Hypothalamus (tissue), 51 donors: ENCODE results near the gene SLC22A12.
"Not testable (repeated sequence)": the region's sequence is repeated elsewhere in the genome, so short reads cannot be mapped to it uniquely, and the experiment has no call there.

Source experiments
- DNase-seq, 51 donors: peaks; one replicate each; lab custom pipeline; 2025; lab: John Stamatoyannopoulos, UW

Gene SLC22A12

DNA sequence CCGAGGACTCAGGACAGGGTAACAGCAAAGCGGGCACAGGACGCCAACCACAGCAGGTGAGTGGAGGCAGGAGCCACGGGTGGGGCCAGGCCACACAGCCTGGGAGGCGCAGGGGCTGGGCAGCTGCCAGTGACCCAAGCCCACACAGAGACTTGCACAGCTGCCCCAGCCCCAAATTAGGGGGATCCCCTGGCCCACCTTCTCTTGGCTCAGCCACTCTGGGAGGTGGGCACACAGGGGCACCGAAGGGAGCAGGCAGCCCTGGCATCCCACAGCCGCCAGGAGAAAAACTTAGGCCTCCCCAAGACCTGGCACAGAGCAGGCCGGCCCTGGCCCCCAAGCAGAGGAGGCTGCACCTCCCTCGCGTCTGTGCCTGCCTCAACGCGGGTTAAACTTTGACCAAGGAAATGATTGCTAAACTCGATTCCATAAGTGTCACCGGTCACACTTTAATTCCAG lies at the start of gene SLC22A12:
Gene SLC22A12 (plus strand): TSS at position 458 of the 459 bp plus-strand sequence. CDS start 337 bp downstream, outside the sequence.
- DNase-seq = no peak

DNA sequence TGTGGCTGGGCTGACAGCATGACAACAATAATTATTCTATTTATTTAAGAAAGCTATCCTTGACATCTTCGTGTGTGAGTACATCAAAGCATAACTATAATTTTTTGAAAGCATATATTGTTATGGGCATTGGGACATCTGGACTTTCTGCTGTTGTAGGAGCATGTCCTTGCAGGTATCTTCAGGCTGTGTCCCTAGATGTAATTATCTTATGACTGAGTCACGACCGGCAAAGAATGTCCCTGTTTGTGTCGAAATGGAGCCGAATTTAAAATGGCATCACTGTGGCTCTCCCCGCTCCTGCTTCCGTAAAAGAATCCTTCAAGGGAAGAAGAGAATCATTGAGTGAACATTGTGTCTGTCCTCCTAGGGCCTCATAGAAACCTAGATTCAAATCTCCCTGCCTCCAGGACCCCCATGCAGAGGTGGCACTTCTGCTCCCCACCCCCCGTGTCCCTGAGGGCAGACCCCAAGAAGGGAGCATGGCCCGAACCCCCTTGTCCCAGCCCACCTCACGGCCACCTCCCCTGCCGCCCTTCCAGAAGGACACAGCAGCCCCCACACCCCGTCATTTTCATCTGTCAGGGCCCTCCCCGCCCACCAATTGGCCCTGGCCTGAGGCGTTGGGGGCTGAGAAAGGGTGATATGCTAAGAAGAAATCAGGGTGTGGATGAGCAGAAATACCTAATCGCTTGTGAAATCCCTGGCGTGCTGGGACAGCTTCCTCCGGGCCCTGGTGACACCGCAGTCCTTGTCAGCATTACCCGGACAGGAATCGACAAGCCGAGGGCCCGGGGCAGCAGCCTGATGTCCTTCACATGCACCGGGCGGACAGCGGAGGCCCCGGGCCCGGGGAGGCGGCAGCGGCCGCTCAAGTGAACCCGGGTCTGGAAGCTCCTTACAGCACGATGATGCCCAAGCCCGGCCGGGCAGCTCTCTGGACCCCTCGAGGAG lies 48.6 kb upstream of the SLC22A12 start:
- no peak for DNase-seq

DNA sequence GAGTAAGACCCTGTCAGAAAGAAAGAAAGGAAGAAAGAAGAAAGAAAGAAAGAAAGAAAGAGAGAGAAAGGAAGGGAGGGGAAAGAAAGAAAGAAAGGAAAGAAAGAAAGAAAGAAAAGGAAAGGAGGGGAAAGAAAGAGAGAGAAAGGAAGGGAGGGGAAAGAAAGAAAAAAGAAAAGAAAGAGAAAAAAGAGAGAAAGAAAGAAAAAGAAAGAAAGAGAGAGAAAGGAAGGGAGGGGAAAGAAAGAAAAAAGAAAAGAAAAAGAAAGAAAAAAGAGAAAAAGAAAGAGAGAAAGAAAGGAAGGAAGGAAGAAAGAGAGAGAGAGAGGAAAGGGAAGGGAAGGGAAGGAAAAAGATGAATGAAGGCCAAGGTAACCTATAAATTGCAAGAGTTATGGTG lies 47.2 kb upstream of the SLC22A12 start:
- no peak for DNase-seq

DNA sequence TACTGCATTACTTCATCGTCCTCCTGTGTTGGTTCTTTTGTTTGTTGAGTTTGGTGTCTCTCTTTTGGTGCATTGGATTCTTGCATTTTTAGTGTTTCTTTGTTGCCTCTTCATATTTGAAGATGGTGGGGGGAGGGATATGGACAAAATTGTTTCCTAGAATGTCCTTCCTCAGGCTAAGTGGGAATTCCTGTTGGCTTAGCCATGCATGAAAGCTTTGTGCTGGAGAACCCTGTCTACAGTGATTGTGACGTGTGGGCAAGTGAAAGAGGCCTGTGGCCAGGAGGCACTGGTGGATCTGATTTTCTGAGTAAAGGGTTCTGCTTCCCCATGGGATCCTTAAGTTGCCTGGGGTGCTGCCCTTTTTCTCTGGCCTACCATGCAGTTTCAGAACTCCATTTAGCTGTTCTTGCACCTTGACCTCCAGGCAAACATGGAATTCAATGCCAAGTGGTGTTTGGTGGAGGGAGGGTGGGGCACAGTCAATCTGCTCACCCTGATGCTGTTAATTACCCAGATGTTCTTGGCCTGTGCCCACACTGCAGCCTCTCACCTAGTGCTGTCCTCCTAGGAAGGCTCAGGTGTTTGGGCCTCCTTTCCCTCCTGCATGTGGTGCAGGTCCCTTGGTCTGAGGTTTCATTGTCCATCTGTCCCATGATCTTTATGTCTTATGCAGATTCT lies 46.3 kb upstream of the SLC22A12 start:
- DNase-seq = no peak

DNA sequence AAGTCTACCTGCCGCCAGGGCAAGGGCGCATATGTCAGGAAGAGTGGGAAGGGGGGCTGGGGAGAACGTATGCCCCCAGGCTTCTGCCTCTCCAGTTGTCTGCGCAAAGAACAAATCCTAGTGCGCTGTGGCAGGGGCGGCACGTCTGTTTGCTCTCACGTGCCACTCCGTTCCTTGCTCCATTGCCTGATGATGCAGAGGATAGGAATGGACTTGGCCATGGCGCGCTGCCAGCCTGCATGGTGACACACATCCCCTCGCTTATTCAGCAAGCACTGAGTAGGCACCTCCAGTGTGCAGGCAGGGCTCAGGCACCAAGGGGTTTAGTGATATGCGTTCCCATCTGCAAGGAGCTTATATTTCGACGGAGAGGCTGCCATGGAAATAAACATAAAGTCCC lies 45.4 kb upstream of the SLC22A12 start:
- no peak for DNase-seq

DNA sequence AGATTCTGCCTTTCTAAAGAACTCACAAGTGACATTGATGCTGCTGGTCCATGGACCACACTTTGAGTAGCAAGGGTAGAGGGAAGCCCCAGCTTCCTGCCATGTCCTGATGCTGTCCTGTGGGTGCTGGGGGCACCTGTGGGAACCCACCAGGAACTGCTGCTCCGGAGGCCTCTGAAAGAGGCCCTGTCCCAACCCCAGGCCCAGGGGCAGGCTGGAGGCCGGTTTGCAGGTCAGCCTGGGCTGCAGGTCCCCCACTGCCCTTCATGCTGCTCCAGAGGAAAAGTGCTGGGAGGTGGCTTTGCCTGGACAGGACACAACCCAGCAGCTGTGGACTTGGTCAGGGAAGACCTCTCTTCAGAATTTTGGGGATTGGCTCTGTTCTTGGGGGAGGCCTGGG lies 44.8 kb upstream of the SLC22A12 start:
- DNase-seq = no peak

DNA sequence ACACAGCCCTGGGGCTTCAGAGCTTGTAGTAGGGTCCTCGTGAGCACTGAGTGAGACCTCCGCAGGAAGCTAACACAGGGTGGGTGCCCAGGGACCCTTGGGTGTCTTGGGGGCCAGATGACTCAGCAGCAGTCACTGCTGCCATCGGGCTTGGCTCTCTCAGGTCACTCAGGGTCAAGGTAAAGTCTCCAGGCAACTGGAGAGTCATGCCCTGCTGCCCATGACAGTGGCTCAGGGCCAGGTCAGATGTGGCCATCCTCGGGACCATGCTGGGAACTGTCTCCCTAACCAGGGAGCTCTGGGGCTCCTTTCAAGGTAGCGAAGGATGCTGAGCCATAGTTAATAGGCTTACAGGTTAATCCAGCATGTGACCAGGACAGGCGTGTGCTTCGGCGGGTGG lies 44.4 kb upstream of the SLC22A12 start:
- DNase-seq = no peak

DNA sequence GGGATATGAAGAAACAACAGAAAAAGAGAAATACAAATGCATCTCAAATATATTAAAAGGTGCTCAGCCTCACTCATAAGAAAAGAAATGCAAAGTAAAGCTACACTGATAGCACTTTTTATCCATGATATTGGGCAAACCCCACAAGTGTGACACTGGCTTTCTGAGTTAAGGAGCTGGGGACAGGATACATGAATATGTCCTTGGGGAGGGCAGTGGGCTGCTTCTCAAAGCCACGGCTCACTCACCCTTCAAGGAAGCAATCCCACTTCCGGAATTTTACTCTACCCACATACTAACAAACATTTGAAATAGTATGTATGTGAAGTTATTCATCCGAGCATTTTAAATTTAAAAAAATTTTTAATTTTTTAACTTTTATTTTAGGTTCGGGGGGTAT lies 41.1 kb upstream of the SLC22A12 start:
- DNase-seq = no peak

DNA sequence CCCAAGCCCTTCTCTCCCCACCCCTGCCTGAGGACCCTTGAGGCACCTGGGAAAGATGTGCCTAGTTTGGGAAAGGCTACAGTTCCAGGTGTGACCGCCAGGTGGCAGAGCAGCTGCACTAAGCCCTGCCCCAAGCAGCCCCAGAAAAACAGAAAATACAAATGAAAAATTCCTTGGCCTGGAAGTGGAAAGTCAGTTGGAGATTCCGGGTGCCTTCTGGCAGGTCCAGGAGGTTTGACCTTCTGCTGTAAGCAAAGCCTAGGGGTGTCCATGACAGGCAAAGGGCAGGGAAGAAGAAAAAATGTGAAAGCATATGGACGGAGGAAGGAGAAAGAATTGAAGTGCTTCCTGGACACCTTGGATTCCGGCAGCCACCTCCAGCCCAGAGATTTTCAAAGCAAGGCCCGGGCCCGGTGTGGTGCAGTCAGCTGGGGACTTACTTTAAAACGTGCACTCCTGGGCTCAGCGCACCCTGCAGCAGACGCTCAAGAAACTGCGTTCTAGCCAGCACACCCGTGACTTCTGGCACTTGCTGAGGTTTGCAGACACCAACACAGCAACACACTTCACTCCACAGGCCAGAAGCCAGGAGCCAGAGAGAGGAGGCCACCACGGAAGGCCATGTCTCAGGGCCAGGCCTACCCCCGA lies 37.3 kb upstream of the SLC22A12 start:
- DNase-seq = peak in 36 of 51 donors; percentile 19 to 75 (median 40)

DNA sequence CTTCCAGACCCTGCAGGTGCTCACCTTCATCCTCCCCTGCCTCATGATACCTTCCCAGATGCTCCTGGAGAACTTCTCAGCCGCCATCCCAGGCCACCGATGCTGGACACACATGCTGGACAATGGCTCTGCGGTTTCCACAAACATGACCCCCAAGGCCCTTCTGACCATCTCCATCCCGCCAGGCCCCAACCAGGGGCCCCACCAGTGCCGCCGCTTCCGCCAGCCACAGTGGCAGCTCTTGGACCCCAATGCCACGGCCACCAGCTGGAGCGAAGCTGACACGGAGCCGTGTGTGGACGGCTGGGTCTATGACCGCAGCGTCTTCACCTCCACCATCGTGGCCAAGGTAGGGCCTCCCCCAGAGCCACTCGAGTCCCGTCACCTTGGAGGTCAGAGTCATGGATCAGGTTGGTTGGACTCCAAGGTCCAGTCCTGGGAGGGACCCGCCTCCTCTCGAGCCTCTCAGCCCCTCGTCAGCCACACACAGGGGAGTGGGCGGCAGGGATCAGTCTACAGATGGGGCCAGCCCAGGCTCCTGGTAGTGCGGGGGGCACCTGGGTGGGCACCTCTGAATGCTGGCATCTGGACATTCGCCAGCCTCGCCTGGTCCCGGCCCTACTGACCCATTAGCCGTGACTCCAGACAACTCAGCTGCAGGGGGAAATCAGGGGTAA lies 34.8 kb upstream of the SLC22A12 start:
- DNase-seq = no peak

DNA sequence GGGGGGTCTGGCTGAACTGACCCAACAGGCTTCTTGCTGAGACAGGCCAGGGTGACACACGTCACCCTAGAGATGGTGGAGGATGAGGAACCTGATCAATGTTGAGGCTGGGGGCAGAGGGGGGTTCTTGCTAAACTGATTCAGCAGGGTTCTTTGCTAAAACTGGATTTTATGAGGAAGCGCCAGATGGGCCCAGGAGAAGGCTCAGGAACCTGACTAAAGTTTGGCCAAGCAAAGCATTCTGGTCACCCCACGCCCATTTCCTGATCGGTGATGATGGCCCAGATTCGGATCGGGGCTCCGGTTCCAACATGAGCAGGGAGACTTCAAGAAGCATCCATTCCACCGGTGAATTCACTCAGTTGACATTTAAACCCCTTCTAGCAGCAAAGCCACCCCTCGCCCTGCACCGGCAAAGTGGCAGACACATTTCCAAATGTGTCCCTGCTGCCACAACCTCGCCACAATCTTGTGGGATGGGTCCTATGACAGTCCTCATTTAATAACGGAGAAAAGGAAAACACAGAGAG lies 34.2 kb upstream of the SLC22A12 start:
- no peak for DNase-seq

DNA sequence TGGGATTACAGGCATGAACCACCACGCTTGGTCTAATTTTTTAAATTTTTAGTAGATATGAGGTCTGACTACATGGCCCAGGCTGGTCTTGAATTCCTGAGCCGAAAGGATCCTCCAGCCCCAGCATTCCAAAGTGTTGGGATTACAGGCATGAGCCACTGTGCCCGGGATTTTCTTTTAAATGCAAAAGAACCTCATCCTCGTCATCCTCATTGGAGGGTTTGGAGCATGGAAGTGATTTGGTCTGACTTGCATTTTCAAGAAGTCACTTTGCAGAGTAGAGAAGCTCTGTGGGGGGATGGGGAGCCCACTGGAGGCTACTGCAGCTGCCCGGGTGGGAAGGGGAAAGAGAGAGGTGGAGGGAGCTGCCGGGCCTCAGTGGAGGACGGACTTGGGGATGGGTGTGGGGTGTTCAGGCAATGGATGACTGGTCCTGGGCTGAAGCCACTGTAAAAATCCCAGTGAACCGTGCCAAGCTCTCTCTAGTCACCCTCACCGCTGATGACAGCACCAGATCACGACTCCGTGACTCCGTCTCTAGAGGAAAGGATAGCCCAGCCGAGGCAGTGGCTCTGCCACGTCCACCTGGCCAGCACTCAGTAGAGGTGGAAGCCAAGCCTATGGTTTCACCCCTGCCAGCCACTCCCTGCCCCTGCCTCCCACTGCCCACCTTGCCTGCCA lies 32.8 kb upstream of the SLC22A12 start:
- no peak for DNase-seq

DNA sequence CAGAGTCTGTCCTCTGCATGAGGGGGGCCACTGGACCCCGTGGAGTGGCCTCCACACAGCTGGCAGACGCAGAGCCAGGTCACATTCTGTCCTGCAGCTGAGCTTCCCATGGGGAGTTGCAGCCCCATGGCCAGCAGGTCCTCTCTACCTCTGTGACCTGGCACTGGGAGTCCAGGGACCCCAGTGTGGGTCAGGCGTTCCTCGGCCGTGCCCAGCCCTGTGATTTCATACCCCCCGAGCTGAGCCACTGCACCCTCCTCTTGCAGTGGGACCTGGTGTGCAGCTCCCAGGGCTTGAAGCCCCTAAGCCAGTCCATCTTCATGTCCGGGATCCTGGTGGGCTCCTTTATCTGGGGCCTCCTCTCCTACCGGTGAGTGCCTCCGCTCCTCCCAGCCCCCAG lies 32.2 kb upstream of the SLC22A12 start:
- DNase-seq = no peak

DNA sequence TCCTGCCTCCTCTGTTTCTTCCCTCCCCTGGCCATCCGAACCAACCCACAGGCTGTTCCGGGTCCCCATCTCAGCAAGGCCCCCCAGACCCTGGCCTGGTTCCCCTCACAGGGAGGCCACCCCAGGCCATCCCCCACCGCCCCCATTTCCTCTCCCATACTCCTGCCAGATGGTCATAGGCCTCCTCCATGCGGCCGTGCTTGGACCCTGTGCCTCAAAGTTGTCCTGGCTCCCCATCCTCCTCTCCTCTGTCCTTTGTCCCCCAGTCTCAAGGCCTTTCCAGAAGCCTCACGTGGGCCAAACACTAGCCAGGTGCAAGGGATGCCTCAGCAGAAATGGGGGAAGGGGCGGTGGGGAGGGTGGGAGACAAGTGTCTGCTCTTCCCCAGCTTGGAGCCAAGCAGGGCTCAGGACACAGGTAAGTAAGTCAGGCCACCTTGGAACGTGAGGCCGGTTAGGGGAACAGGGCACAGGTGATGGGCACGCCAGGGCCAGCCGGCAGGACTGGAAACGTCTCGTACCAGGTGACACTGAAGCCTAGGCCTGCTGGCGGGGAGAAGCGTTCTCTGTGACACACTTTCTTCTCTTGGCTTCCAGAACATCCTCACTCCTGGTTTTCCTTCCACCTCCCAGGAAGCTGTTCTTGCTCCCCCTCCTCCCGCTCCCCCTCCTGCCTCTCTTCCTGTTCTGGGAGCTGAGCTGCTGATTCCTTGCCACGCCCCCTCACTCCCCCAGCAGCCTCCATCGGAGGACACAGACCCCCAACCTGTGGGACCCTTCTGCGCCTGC lies 31.5 kb upstream of the SLC22A12 start:
- DNase-seq = no peak

DNA sequence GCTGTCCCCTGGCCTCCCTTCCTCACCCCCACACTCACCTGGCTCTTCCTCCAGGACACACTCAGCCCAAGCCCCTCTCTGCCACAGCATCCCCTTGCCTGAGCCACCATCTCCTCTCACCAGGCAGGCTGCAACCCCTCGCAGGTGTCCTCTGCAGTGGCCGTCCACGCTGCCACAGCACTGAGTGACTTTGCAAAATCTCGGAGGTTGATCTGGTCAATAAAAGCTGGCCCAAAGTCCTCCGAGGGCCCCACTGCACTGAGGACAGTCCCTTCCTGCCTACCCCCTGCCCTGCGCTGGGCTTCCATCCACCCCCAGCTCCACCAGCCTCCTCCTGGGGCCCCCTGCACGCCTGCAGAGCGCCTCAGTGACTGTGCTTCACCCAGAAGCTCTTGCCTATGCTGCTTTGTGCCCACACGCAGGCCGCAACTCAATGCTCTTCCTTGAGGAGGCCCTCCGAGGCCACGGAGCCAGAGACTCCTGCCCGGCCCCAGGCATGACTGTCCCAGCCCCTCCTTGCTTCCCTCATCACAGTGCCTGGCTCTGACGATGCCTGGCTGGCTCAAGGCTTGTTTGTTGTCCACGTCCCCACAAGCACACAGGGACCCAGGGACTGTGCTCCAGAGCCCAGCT lies 30.8 kb upstream of the SLC22A12 start:
- DNase-seq = no peak

DNA sequence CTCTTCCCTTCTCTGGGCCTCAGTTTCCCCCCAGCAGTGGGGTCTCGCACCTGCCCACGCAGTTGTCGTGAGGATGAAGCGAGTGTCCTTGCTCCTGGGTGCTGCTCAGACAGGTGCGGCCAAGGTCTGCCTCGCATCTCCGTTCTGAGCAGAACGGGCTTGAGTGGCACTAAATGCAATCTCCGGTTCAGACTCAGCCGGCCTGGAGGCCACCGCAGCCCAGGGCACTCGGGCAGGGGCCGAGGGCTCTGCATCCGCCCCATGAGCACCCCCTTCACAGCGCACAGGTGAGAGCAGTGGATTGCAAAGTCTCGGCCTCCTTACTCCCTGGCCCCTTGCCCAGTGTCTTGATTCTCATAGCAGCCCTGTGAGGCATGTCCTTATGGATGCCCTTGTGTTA lies 30.1 kb upstream of the SLC22A12 start:
- DNase-seq = no peak

DNA sequence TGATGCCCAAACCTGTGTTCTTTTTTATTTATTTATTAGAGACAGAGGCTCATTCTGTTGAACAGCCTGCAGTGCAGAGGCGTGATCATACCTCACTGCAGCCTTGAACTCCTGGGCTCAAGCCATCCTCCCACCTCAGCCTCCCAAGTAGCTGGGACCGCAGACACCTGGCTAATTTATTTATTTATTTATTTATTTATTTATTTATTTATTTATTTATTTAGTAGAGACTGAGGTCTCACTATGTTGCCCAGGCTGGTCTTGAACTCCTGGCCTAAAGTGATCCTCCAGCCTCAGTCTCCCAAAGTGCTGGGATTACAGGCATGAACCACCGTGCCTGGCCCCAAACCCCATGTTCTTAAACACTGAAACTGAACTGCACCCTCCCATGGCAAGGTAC lies 29.6 kb upstream of the SLC22A12 start:
- DNase-seq = not testable (repeated sequence)

DNA sequence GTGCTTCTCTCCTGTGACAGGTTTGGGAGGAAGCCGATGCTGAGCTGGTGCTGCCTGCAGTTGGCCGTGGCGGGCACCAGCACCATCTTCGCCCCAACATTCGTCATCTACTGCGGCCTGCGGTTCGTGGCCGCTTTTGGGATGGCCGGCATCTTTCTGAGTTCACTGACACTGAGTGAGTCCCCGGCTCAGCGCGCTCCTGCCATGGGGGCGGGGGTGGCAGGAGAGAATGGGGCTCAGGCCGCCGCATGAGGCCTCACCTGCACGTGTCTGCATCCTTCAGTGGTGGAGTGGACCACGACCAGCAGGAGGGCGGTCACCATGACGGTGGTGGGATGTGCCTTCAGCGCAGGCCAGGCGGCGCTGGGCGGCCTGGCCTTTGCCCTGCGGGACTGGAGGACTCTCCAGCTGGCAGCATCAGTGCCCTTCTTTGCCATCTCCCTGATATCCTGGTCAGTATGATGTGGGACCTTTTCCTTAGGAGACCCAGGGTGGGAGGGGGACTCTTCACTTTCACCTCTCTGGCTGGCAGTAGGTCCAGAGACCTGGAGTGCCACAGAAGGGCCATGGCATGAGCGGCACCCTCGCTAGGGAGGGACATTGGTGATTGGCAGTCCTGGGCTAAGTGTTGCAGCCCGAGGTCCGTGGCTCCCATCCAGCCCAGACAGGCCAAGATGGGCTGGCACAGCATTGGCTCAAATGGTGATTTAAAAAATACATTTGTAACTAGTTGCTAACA lies 28.9 kb upstream of the SLC22A12 start:
- DNase-seq = no peak
